ENCODE measurements around the gene SMYD3. TPM values are rescaled to one million over a fixed set of nuclear protein-coding genes. Genes with fewer than 3 reads are reported as not detected.

SMYD3 gene
- total and polyA plus RNA-seq, 2 of the 13 experiments (the other 11 are each of a cell fraction or from before 2014, with no cell fraction given), result 27.7 to 35.8 TPM

- no peak for TF ChIP-seq NR0B2 (CRISPR knock-in tag; IDR thresholded peaks at IDR 0.05)
- TF ChIP-seq, protein P1, sequence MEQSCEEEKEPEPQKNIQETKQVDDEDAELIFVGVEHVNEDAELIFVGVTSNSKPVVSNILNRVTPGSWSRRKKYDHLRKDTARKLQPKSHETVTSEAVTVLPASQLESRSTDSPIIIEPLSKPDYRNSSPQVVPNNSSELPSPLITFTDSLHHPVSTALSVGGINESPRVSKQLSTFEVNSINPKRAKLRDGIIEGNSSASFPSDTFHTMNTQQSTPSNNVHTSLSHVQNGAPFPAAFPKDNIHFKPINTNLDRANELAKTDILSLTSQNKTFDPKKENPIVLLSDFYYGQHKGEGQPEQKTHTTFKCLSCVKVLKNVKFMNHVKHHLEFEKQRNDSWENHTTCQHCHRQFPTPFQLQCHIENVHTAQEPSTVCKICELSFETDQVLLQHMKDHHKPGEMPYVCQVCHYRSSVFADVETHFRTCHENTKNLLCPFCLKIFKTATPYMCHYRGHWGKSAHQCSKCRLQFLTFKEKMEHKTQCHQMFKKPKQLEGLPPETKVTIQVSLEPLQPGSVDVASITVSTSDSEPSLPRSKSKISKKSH (CRISPR knock-in tag; IDR thresholded peaks at IDR 0.05; ENCODE audit: borderline replicate concordance), result no peak
- TF ChIP-seq, protein P2, sequence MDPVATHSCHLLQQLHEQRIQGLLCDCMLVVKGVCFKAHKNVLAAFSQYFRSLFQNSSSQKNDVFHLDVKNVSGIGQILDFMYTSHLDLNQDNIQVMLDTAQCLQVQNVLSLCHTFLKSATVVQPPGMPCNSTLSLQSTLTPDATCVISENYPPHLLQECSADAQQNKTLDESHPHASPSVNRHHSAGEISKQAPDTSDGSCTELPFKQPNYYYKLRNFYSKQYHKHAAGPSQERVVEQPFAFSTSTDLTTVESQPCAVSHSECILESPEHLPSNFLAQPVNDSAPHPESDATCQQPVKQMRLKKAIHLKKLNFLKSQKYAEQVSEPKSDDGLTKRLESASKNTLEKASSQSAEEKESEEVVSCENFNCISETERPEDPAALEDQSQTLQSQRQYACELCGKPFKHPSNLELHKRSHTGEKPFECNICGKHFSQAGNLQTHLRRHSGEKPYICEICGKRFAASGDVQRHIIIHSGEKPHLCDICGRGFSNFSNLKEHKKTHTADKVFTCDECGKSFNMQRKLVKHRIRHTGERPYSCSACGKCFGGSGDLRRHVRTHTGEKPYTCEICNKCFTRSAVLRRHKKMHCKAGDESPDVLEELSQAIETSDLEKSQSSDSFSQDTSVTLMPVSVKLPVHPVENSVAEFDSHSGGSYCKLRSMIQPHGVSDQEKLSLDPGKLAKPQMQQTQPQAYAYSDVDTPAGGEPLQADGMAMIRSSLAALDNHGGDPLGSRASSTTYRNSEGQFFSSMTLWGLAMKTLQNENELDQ (CRISPR knock-in tag; IDR thresholded peaks at IDR 0.05; ENCODE audit: borderline replicate concordance), result no peak
Measured at GRCh38 chr1:246367041-246367440, 140.0 kb downstream of the SMYD3 start (continued).

DNA sequence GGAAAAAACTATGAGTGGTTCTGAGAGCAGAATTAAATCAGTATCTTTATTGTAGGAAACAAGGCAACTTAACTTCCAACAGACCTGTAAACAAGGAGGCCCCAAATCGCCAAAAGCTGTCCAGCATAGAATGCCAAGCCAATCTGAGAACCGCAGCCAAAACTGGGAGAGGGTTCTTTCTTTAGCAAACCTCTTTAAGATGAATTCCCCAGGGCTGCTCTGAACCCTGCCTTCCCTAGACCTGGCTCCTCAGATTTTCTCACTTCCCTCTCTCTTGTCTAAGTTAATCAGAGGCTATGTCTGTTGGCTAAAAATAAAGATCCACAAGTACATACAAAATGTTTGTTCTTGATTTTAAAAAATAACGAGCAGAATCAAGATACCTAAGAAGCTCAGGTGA lies 141.4 kb downstream of the SMYD3 start:
- ATAC-seq (no peak), DNase-seq (ENCODE audit: low spot score) (no peak), FAIRE-seq (no peak)
- no peak overlapping the region for H3K9ac ChIP-seq (ENCODE audit: insufficient read depth, low read depth, low read length)
- 83% methylated on average over 3 of the region's 3 CpGs for WGBS (ENCODE audit: low lambda C conversion rate)
- no peaks in the 10 kb centered on the region for H3K79me2 ChIP-seq (ENCODE audit: insufficient read depth, low read length)
- H4K20me1 ChIP-seq (ENCODE audit: insufficient read depth, low read length), result no peaks in the 10 kb centered on the region
- no peak overlapping the region for H3K27ac ChIP-seq (ENCODE audit: extremely low read length, insufficient read depth, low read length)
- H3K27me3 ChIP-seq (ENCODE audit: control insufficient read depth in 1 of 2, insufficient read depth in 2 of 2, low read length in 2 of 2), result no peaks in the 10 kb centered on the region
- CTCF ChIA-PET (ENCODE audit: low intra/inter-chr PET ratio, low total read pairs), result no interaction called here
- H3K36me3 ChIP-seq (replicated peaks in 1 of 2; ENCODE audit: control insufficient read depth in 1 of 2, insufficient read depth in 2 of 2, low read length in 2 of 2), result no peaks in the 10 kb centered on the region
- no TSS peak for BruUV-seq (replicated peaks)
- H2AFZ ChIP-seq (ENCODE audit: low read length), result no peak overlapping the region
- no peak overlapping the region for H3K4me2 ChIP-seq (ENCODE audit: low read depth, low read length)
- in situ Hi-C loops (cut with HindIII; ENCODE audit: extremely low pct_ligation_motif_present, low pct_unique_long_range_greater_than_20kb), result no loop called here
- intact Hi-C loops (cut with micrococcal nuclease; ENCODE audit: unreplicated experiment), result no loop called here
- POLR2A ChIA-PET, result no interaction called here
- no peaks in the 10 kb centered on the region for H3K4me1 ChIP-seq (ENCODE audit: insufficient read depth, low read length)
- H3K9me3 ChIP-seq (ENCODE audit: low read length), result no peaks in the 10 kb centered on the region
- no peak overlapping the region for H3K4me3 ChIP-seq (replicated peaks in 1 of 3; ENCODE audit: insufficient read depth in 1 of 3, low read depth in 2 of 3, low read length in 3 of 3)
- TF ChIP-seq SRSF1 (optimal IDR thresholded peaks at IDR 0.05; ENCODE audit: low read depth, low read length) (no peak), ZNF768 (CRISPR knock-in tag; IDR thresholded peaks at IDR 0.05) (no peak), RCOR2 (CRISPR knock-in tag; IDR thresholded peaks at IDR 0.05) (no peak), KDM2A (CRISPR knock-in tag; IDR thresholded peaks at IDR 0.05; ENCODE audit: borderline replicate concordance, low read depth) (no peak), ISL2 (CRISPR knock-in tag; IDR thresholded peaks at IDR 0.05) (no peak), CREB3 (CRISPR knock-in tag; IDR thresholded peaks at IDR 0.05) (no peak), MED1 (CRISPR knock-in tag; IDR thresholded peaks at IDR 0.05) (no peak), ARID2 (CRISPR knock-in tag; IDR thresholded peaks at IDR 0.05; ENCODE audit: borderline replicate concordance) (no peak), ARNT2 (CRISPR knock-in tag; IDR thresholded peaks at IDR 0.05; ENCODE audit: low read depth) (no peak), NCOA1 (CRISPR knock-in tag; IDR thresholded peaks at IDR 0.05) (no peak), NR0B2 (CRISPR knock-in tag; IDR thresholded peaks at IDR 0.05) (no peak), ELF1 (CRISPR knock-in tag; IDR thresholded peaks at IDR 0.05) (no peak), SMARCC2 (IDR thresholded peaks at IDR 0.05) (no peak), ZMAT5 (CRISPR knock-in tag; IDR thresholded peaks at IDR 0.05; ENCODE audit: borderline replicate concordance, low read depth) (no peak)
- TF ChIP-seq, protein P3, sequence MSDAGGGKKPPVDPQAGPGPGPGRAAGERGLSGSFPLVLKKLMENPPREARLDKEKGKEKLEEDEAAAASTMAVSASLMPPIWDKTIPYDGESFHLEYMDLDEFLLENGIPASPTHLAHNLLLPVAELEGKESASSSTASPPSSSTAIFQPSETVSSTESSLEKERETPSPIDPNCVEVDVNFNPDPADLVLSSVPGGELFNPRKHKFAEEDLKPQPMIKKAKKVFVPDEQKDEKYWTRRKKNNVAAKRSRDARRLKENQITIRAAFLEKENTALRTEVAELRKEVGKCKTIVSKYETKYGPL (CRISPR knock-in tag; IDR thresholded peaks at IDR 0.05), result no peak
